Measurements from ENCODE around the gene CELA2B. TPM values are rescaled to one million over a fixed set of nuclear protein-coding genes. Genes with fewer than 3 reads are reported as not detected.
A peak's percentile ranks its signal among the peaks of the same experiment; 100 is the strongest.

The CELA2B gene
- polyA plus RNA-seq, 3 donors, result not detected

DNA sequence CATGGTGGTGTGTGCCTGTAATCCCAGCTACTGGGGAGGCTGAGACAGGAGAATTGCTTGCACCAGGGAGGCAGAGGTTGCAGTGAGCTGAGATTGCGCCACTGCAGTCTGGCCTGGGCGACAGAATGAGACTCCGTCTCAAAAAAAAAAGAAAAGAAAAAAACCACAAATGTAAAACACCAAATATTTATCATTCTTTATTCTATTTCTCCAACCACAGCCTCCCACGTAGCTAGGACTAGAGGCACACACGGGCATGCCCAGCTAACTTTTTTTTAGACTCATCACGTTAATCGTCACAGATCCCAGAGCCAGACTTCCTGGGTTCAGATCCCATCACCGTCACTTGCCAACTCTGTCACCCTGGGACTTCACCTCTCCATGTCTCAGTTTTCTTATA is 64.3 kb downstream of the CELA2B start:
- H3K9ac ChIP-seq (ENCODE audit: insufficient read depth, low read length, poor library complexity, severe bottlenecking), result no peak overlapping the region
- H3K4me3 ChIP-seq (replicated peaks in 1 of 3; ENCODE audit: low read depth in 2 of 3, low read length in 3 of 3), result no peak overlapping the region
- H3K4me1 ChIP-seq (ENCODE audit: control insufficient read depth in 1 of 2, insufficient read depth in 2 of 2, low read length in 2 of 2), result no peaks in the 10 kb centered on the region
- H3K79me2 ChIP-seq (ENCODE audit: insufficient read depth, low read length), result no peaks in the 10 kb centered on the region
- no peak for DNase-seq
- no peak overlapping the region for H3K4me3 Mint-ChIP-seq
- H3K27me3 ChIP-seq (ENCODE audit: control insufficient read depth in 2 of 2, insufficient read depth in 2 of 2, low read length in 2 of 2), result no peaks in the 10 kb centered on the region
- no peaks in the 10 kb centered on the region for H4K20me1 ChIP-seq (ENCODE audit: insufficient read depth, low read length)
- H3K4me2 ChIP-seq (replicated peaks; ENCODE audit: extremely low read depth, low read length, poor library complexity, severe bottlenecking), result no peak overlapping the region
- intact Hi-C loops (cut with micrococcal nuclease), result no loop called here
- H3K9me3 Mint-ChIP-seq, result no peaks in the 10 kb centered on the region
- H3K27ac Mint-ChIP-seq, result peak overlapping the region in 1 of 7 donors; percentile 69
- TF ChIP-seq CTCF (IDR thresholded peaks at IDR 0.05), result no peak
- H3K4me1 Mint-ChIP-seq, result no peaks in the 10 kb centered on the region
- WGBS (ENCODE audit: insufficient coverage), result 87% methylated on average over 4 of the region's 8 CpGs
- H3K36me3 Mint-ChIP-seq, result peaks cover 66 to 87% of the 10 kb centered on the region in 2 donors
- H3K27ac ChIP-seq (ENCODE audit: low read depth in 1 of 2, low read length in 2 of 2), result no peak overlapping the region
- no peaks in the 10 kb centered on the region for H3K27me3 Mint-ChIP-seq (ENCODE audit: low read depth in 3 of 3)
- no peak overlapping the region for H2AFZ ChIP-seq (ENCODE audit: insufficient read depth, low read depth, low read length, poor library complexity, severe bottlenecking)
- H3K9me3 ChIP-seq (replicated peaks in 1 of 2; ENCODE audit: control insufficient read depth in 1 of 2, insufficient read depth in 1 of 2, low read length in 2 of 2), result no peaks in the 10 kb centered on the region
- peaks cover 74 to 95% of the 10 kb centered on the region in 2 donors for H3K36me3 ChIP-seq (replicated peaks in 1 of 2; ENCODE audit: control insufficient read depth in 1 of 2, insufficient read depth in 2 of 2, low read length in 2 of 2)

Other genes with a start within 250 kb of the CELA2B start
- gene FHAD1, start 228.9 kb upstream of the CELA2B start, polyA plus RNA-seq, result under 1 TPM in 2 of 3 donors, not detected in 1; 0.67 to 0.69 TPM
- 100 to 1,000 TPM; 314 to 329 (median 323) TPM for gene EFHD2, start 66.2 kb upstream of the CELA2B start, polyA plus RNA-seq
- under 1 TPM in 1 of 3 donors, not detected in 2; 0.99 TPM for gene CTRC, start 37.7 kb upstream of the CELA2B start, polyA plus RNA-seq
- gene CELA2A, start 19.4 kb upstream of the CELA2B start, polyA plus RNA-seq, result not detected
- gene CASP9, start 48.1 kb downstream of the CELA2B start, polyA plus RNA-seq, result 10 to 100 TPM; 15.1 to 21.5 (median 21.0) TPM
- gene DNAJC16, start 50.7 kb downstream of the CELA2B start, polyA plus RNA-seq, result 1 to 10 TPM; 5.4 to 7.8 (median 6.3) TPM
- not detected for gene AGMAT, start 108.9 kb downstream of the CELA2B start, polyA plus RNA-seq
- gene DDI2, start 141.4 kb downstream of the CELA2B start, polyA plus RNA-seq, result 1 to 10 TPM; 2.5 to 5.4 (median 3.2) TPM
- gene PLEKHM2, start 208.2 kb downstream of the CELA2B start, polyA plus RNA-seq, result 10 to 100 TPM in 1 of 3 donors, 1 to 10 TPM in 2; 4.0 to 79.3 (median 5.8) TPM